H4 (cell line): ENCODE data around the gene UVRAG. TPM values are rescaled to one million over a fixed set of nuclear protein-coding genes. Genes with fewer than 3 reads are reported as not detected.

ENCODE experiments used
- DNase-seq: peaks from one replicate; pipeline ENCODE4 v3.0.0-alpha.2; 2015; ENCODE audit warnings: low spot score
- total RNA-seq: library from RNA; depleted of rRNA; stranded (reverse); fragments of >200 nt; shearing (Covaris generic); gene quantifications from 2 replicates; pipeline ENCODE4 v1.2.3, GENCODE V29; 2014

UVRAG gene
- total RNA-seq, 1 experiment from 2014 or later, result 10.0 TPM

DNA sequence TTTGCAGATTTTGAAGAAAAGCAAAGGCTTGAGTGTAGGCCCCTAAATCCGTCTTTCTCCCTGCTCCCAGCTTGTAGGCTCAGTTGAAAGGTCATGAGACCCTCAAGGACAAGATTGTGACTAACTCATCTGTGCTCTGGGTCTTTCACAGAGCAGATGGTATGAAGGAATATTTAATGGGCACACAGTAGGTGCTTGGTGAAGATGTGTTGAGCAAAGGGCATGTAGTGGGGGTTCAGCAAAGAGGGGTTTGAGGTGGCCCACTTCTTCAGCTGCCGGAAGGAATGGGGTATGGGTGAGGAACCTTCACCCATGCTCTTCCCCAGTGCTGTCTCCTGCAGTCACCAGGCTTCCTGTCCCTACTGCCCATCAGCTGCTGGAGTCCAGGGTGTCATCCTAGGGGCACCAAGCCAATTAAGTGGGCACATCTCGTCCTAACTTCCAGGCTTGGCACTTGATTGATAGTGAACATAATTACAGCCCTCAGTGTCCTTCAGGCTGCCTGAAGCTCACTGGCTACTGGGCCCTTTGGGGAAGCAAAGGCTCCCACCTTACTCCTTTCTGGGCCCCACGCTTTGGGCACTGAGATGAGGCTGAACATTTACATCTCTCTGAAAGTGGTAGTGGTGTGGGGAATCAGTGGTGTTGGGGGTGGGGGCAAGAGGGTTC is 31.5 kb upstream of the UVRAG start:
- DNase-seq, result no peak

DNA sequence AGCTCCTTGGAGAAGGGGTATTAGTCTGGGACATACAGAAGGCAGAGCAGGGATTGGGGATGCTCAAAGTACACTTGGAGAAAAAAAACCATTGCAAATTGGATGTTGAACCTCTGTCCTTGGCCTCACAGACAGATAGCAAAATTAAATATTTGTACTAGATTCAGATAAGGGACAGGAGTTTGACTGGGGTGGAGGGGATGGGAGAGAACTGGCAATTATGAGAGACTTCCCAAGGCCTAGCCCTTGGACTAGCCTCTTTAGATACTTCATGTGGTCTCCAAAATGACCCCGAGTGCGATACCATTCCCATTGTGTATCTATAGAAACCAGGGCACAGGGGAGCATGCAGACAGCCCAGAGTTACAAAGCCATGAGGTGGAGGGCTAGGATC is 30.9 kb upstream of the UVRAG start:
- DNase-seq, result no peak

DNA sequence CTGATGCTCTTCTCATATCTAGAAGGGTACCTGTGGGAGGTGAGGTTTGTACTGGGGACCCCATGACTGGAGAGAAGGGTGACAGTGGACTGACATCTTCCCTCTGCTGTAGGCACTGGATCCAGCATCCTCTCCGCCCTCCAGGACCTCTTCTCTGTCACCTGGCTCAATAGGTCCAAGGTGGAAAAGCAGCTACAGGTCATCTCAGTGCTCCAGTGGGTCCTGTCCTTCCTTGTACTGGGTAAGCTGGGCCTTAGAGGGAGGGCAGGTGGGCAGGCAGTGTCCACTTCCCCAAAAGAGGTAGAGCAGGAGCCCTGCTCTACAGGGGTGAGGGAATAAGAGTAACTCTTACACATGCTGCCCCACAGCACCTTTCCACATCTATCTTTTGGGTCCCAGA is 30.5 kb upstream of the UVRAG start:
- no peak for DNase-seq

DNA sequence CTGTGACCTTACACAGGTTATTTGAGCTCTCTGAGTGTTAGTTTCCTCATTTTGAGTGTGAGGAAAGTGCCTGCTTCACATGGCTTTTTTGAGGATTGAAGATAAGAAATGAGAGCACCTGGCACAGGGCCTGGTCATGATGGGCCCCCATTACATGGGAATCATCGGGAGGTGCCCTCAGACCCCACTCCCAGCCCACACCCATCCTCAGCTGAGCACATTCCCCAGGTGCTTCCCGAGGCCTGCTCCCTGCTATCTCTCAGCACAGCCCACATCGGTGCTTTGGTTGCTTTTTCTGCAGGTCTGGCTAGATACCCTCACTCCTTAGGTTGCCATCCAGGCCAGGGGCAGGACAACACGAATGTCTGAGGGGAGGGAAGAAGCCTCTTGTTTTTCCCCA is 29.8 kb upstream of the UVRAG start:
- no peak for DNase-seq

DNA sequence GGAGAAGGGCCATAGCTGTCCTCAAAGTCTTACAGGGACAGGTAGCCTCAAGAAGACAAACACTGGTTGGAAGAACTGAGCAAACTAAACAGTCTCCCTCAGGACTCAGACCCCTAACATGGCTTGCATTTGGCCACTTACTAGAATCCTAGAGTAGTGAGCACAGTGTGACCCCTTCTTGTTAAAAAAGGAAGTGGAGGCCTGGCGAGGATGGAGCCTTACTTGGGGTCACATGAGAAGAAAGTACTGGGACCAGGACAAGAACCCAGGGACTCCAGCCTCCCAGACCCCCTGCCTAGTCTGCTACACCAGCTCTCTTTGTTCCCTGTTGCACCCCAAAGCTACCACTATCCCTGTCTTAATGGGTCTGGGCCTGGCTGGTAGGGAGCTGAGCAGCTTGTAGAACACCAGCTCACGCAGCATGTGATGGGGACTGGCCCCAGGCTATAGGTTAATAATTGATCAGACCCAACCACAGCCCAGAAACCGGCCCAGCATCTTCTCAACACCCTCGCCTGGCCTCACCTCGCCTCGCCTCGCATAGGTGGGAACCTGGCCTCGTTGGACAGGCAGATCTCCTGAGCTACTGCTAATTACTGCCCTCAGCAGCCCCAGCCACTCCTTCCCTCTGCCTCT is 28.8 kb upstream of the UVRAG start:
- no peak for DNase-seq

DNA sequence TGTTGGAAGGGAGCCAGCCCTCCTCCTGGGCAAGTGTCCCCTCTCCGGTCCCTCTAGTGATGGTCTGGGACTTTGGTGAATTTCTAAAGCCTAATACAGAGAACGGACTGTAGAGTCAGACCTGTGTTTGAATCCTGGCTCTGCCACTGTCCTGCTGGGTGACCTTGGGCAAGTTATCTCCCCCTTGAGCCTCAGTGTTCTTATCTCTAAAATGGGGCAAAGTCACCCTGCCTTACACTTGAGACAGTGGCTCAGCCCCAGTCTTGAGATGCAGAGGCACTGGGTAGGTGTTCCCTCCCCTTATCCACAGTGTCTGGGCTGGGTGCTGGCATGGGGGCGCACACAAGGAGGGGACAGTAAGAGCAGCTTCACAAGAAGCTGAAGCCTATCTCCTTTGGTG is 25.5 kb upstream of the UVRAG start:
- DNase-seq, result no peak

DNA sequence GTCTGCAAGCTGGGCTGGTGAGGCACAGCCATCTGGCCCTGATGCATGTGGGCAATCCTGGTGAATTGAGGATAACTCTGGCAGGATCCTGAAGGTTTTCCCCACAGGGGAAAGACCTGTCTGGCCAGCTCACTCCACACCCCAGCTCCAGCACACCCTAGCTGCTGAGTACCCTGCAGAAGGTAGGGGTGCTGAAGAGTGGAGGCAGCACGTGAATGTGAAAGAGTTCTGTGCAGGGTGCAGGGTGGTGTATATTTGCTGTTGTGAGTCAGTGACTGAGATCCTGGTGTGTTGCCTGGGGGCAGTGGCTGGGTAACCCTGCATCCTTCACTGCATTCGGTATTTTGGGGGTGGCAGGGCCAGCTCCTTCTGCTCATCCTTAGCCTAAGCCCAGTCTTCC is 24.0 kb upstream of the UVRAG start:
- DNase-seq, result no peak

DNA sequence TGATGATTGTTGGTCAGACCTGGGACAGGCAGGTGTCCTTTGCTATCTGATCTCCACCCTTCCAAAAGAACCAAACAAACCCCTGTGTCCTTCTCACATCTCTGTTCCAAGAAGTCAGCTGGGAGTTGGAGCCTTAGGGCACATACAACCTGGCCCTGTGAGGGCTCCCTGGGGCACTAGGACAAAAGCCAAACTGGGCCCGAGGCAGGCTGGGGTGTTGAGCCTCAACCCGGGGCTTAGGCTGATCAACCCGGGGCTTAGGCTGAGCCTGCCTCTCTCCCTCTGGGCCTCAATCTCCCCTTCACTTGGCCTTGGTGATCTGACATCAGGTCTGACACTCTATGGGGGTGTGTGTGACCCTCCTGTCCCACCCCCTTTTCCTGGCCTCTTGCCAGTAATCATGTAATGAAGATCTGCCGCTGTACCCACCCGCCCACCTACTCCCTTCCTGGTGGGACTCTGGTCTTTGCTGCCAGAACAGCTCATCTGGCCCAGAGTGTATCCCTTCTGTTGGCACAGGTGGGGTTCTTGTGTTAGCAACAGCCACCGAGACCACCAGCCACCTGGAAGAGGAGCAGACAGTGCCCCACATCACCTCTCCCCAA is 22.8 kb upstream of the UVRAG start:
- DNase-seq, result no peak

DNA sequence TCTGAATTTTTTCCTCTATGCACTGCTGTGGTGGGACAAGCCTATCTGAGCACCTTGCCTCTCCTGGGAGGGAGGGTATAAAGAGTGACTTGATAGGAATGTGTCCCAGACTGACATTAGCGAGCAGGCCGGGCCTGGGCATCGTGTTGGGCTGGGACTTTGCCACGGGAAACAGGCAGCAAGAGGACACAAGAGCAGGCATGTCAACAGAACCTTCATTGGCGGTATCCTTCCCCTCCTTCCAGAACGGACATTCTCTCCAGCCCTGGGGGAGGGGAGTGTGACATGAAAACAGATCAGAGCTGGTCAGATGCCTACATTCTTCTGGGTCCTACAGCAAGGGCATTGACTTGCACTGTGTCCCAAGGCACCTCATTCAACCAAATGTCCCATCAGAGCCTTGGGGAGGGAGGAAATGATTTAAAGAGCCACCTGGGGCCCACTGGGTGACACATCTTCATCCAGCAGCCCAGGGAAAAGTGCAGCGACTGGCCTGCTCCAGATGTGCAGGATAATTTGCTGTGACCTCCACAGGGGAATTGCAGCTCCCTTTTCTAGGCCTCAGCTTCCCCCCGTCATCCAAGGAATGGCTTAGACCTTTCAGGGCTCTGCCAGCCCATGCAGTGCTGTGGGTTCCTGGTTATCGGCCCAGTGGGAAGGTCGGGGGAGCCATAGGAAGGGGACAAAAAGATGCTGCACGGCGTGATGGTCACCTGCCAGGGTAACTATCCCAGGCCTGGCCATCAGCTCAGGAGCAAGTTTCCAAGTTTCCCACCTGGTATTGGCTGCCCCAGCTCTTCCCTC is 21.8 kb upstream of the UVRAG start:
- DNase-seq, result no peak

DNA sequence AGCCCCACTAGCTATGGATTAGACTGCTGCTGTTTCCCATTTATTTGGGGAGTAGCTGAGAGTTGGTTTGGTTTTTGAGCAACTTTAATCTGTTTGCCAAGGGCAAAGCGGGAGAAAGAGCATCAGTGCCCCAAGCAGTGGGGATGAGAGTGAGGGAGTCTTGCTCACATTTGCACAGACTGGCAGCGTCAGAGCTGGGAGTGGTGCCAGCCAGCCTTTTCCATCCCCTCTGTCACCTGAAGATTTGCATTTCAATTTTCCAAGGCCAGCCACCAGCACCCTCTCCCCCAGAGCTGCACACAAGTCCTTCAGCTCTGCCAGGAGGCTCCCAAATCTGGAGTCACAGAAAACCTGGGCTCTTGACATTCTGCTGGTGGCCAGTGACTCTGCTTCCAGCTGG is 21.0 kb upstream of the UVRAG start:
- no peak for DNase-seq

DNA sequence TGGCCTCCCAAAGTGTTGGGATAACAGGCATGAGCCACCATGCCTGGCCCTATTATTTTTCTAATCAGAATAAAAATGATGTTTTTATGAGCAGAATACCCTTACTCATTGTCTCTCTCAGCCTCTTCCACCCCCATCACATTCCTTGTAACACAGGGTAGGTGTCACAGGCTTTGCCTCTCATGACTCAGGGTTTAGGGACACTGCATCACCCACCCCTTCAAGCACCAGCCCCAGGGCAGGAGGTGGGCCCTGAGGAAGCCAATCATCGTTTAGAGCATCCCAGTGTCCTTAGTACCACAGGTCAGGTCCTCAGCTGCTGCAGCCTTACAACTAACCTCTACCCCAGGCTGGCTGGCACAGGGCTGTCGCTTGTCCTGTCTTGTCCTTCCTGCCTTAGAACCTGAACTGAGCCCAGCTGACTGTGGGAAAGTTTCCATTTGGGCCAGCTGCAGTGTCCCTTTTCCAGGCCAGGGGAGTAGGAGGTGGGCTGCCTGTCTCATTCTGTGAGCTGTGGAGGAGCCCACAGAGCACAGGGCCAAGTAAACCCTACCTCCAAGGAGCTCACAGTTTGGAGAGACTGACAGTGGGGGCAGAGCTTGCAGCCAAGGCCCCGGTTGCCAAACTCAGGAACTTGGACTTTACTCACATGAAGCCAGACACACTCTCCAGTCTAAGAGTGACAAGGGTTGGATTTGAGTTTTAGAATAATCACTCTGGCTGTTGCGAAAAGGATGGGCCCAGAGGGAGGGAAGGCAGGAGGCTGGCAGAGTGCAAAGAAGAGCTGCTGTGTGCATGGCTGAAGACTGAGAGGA is 19.5 kb upstream of the UVRAG start:
- DNase-seq, result no peak

DNA sequence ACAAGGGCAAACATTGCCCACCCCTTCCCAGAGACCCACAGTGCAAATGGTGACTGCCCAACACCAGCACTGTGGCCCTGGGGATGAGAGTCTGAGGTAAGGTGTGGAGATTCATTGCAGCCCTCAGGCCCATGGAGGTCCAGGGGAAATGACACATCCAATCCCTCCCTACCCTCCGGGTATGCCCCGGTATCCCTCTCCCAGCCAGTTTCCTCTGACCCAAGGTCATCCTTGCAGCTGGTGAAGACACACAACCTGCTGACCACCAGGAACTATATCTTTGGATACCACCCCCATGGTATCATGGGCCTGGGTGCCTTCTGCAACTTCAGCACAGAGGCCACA is 18.9 kb upstream of the UVRAG start:
- no peak for DNase-seq

DNA sequence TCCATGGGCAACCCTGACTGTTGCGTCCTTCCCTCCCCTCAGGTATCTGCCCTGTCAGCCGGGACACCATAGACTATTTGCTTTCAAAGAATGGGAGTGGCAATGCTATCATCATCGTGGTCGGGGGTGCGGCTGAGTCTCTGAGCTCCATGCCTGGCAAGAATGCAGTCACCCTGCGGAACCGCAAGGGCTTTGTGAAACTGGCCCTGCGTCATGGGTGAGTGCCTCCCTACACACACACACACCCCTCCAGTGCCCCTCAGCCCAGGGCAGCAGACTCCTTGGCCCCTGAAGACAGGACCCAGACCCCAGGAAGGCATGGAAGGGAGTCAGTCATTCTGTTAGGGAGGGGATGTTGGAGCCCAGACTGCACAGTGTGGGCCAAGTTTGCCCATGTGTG is 17.9 kb upstream of the UVRAG start:
- DNase-seq, result no peak

DNA sequence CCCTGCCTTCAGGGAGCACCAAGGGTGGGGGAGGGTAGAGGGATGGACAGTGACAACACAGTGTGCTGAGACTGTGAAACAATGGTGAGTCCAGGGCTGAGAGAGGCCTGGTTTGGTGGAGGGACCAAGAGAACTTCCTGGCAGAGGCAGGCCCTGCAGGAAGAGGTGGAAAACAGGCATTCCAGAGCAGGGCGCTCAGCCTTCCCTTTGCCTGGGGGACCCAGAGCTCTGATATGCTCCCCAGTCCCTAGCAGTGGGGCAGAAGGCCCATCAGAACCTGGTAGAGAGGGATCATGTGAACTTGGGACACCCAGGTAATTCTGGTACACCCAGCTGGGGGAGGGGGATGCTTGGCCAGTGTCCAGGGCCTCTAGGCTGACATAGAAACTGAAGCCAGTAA is 17.2 kb upstream of the UVRAG start:
- no peak for DNase-seq

DNA sequence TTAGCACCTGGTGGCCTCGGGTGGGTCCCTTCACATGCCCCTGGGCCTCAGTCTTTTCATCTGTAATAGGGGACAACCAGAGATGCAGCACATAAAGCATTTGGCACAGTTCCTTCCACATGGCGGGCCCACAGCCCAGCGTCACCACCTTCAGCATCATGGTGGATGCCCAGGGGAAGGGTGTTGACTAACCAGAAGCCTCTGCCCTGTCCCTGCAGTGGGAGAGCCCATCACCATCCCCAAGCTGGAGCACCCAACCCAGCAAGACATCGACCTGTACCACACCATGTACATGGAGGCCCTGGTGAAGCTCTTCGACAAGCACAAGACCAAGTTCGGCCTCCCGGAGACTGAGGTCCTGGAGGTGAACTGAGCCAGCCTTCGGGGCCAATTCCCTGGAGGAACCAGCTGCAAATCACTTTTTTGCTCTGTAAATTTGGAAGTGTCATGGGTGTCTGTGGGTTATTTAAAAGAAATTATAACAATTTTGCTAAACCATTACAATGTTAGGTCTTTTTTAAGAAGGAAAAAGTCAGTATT is 14.8 kb upstream of the UVRAG start:
- DNase-seq, result no peak

DNA sequence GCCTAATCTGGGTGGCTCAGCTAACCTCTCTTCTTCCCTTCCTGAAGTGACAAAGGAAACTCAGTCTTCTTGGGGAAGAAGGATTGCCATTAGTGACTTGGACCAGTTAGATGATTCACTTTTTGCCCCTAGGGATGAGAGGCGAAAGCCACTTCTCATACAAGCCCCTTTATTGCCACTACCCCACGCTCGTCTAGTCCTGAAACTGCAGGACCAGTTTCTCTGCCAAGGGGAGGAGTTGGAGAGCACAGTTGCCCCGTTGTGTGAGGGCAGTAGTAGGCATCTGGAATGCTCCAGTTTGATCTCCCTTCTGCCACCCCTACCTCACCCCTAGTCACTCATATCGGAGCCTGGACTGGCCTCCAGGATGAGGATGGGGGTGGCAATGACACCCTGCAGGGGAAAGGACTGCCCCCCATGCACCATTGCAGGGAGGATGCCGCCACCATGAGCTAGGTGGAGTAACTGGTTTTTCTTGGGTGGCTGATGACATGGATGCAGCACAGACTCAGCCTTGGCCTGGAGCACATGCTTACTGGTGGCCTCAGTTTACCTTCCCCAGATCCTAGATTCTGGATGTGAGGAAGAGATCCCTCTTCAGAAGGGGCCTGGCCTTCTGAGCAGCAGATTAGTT is 14.2 kb upstream of the UVRAG start:
- DNase-seq, result no peak

DNA sequence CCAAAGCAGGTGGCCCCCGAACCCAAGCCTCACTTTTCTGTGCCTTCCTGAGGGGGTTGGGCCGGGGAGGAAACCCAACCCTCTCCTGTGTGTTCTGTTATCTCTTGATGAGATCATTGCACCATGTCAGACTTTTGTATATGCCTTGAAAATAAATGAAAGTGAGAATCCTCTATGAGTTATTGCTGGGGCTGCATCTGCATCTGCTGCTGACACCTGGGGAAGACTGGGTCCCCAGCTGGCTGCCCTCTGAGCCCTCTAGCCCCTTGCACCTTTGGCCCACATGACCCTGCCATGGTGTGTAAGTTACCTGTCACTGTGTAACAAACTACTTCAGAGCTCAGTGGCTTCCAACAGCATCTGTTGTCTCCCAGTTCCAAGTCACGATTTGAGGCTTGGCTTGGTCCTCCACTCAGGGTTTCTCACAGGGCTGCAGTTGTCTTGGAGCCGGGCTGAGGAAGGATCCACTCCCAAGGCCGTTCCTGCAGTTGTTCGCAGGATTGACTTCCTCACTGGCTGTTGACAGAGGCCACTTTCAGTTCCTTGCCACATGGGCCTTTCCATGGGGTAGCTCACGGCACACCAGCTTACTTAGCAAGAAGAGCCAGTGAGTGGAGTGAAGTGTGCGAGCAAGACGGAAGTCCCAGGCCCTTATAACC is 13.5 kb upstream of the UVRAG start:
- DNase-seq, result no peak

DNA sequence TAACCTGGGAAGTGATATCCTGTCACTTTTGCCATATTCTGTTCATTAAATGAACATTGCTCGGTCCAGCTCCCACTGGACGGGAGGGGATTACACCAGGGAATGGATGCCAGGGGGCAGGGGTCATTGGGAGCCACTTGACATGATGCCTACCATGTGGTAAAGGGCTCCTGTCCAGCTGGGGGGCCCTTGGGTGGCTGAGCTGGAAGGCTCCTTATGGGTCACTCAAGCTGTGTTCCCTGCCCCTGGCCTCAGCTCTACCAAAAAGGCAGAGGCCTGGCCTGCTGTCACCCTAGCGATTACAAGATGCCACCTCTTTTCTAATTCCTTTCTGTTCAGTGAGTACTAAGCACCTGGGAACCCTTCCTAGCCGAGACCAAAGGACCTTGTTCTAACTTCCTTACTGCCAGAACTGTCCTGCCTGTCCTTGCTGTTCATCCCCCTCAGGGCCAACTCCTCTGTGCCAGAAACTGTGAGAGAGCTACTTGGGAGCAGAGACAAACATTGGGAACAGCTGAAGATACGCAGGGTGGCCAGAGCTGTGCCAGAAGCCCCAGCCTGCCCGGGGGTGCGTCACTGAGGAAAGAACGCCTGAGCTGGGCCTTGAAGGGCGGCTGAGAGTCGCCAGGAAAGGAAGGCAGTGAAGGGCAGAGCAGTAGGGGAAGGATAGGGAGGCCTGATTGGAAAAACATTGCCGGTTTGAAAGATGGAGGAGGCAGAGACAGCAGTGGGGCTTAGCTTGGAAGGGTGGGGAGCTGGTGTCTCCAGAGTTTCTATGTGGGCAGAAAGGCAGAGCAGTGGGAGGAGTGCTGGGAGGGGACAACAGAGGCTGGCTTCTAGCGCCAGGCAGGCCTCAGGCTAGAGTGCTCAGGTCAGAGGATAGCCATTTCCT is 12.7 kb upstream of the UVRAG start:
- DNase-seq, result no peak
